ENCODE data around the gene MMD2. TPM values are rescaled to one million over a fixed set of nuclear protein-coding genes. Genes with fewer than 3 reads are reported as not detected.

Gene MMD2
- total and polyA plus RNA-seq, 2 of the 8 experiments (the other 6 are each of a cell fraction or from before 2014, with no cell fraction given) = 0.14 TPM; not detected in 1

DNA sequence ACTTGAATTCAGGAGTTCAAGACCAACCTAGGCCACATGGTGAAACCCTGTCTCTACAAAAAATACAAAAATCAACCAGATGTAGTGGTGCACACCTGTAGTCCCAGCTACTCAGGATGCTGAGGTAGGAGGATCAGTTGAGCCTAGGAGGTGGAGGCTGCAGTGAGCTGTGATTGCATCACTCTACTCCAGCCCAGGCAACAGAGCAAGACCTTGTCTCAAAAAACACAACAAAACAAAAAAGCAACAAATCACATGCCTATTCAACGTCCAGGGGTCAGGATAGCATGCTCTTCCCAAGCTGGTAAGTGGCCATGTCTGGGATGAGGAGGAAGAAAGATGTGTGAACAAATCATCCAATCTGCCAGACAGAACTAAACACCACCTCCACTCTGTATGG, 69.3 kb downstream of the MMD2 start (continued):
- no peak for TF ChIP-seq JUN (IDR thresholded peaks at IDR 0.05; ENCODE audit: low read depth, low read length)
- TF ChIP-seq GABPA (IDR thresholded peaks at IDR 0.05; ENCODE audit: borderline replicate concordance, insufficient read depth, low read length) = no peak
- no peak for TF ChIP-seq SAP30 (IDR thresholded peaks at IDR 0.05; ENCODE audit: insufficient read depth, insufficient replicate concordance, low read length)

Data from H1 (cell line).